ENCODE data around the gene RCAN1. TPM values are rescaled to one million over a fixed set of nuclear protein-coding genes. Genes with fewer than 3 reads are reported as not detected.

The RCAN1 gene
- total and polyA plus RNA-seq, 2 of the 4 experiments (the other 2 are of a cell fraction): 53.5 to 175 TPM

DNA sequence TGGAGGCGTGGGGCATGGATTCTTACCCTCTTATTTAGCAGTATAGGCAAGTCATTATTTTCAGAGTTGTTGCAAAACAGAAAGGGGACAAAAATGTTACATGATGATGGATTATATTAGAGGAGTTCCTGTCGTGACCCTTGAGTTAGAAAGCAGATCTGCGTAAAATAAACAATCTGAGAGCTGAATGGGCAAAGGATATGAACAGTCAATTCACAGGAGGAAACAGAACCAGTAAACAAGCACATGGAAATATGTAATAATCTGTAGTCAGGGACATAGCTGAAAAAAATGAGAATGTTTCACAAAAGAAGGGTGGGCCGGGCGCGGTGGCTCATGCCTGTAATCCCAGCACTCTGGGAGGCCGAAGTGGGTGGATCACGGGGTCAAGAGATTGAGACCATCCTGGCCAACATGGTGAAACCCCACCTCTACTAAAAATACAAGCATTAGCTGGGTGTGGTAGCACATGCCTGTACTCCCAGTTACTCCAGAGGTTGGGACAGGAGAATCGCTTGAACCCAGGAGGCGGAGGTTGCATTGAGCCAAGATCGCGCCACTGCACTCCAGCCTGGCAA lies 20.9 kb downstream of the RCAN1 start:
- intact Hi-C loops (cut with micrococcal nuclease) (no loop called here), dilution Hi-C loops (cut with HindIII; ENCODE audit: low sequenced_read_pairs, unreplicated experiment) (no loop called here), in situ Hi-C loops (cut with MboI; ENCODE audit: low sequenced_read_pairs) (no loop called here)
- peaks cover 20 to 23% of the 10 kb centered on the region in 2 experiments; a peak in 3 of 4 replicates for H3K79me1 ChIP-seq (ENCODE audit: low read depth in 1 of 2, low read length in 2 of 2)
- H3K4ac ChIP-seq (ENCODE audit: low read depth, low read length): no peak overlapping the region
- H3K9me3 ChIP-seq (ENCODE audit: control insufficient read depth, insufficient read depth, low read length): no peaks in the 10 kb centered on the region
- no peak overlapping the region for H4K5ac ChIP-seq (ENCODE audit: low read depth, low read length)
- BruUV-seq (replicated peaks): no TSS peak
- no CpG with 5 or more reads among the region's 12 CpGs for WGBS, 2 experiments (ENCODE audit: extremely low coverage in 2 of 2, insufficient read length in 1 of 2)
- no peak overlapping the region for H2BK5ac ChIP-seq (ENCODE audit: low read depth, low read length, poor library complexity, severe bottlenecking)
- no peak overlapping the region for H3K56ac ChIP-seq (ENCODE audit: extremely low read depth, insufficient read depth, low read length)
- no peak overlapping the region for H4K8ac ChIP-seq (ENCODE audit: low read depth in 2 of 2, low read length in 2 of 2)
- H3K9ac ChIP-seq (ENCODE audit: low read depth, low read length): no peak overlapping the region
- no peak overlapping the region for H3K23ac ChIP-seq (ENCODE audit: low read depth, low read length)
- H4K20me1 ChIP-seq (ENCODE audit: insufficient read depth, low read length): no peaks in the 10 kb centered on the region
- no peak overlapping the region for H3K4me2 ChIP-seq (ENCODE audit: low read depth, low read length)
- H3K36me3 ChIP-seq (ENCODE audit: control insufficient read depth, insufficient read depth, low read length): no peaks in the 10 kb centered on the region
- DNase-seq (no peak), ATAC-seq (ENCODE audit: low read depth) (no peak)
- H2AFZ ChIP-seq (replicated peaks; ENCODE audit: low read length, poor library complexity): no peak overlapping the region
- peaks cover 6% of the 10 kb centered on the region; the same call in 1 of the 2 replicates for H3K4me1 ChIP-seq (ENCODE audit: control insufficient read depth, insufficient read depth, low read length)
- H4K91ac ChIP-seq (ENCODE audit: insufficient read depth, low read depth, low read length): no peak overlapping the region
- ChIA-PET POLR2A (ENCODE audit: unreplicated experiment) (no interaction called here), CTCF (interaction anchor here (1.0 kb wide), 1 partner anchor 83 kb away, joined by 4 read pairs; no protein-coding TSS in a partner anchor)
- TF ChIP-seq CHD1 (IDR thresholded peaks at IDR 0.05; ENCODE audit: low read depth, low read length) (no peak), FOS (IDR thresholded peaks at IDR 0.05; ENCODE audit: low read depth, low read length) (no peak), RFX5 (IDR thresholded peaks at IDR 0.05; ENCODE audit: low read depth, low read length) (no peak), SMC3 (IDR thresholded peaks at IDR 0.05; ENCODE audit: low read depth, low read length) (no peak), MXI1 (IDR thresholded peaks at IDR 0.05; ENCODE audit: borderline replicate concordance, low read depth, low read length) (no peak), NFE2L2 (IDR thresholded peaks at IDR 0.05; ENCODE audit: low read depth, low read length) (no peak), RAD21 (IDR thresholded peaks at IDR 0.05; ENCODE audit: low read length) (no peak), BHLHE40 (IDR thresholded peaks at IDR 0.05; ENCODE audit: low read depth, low read length) (no peak), CEBPB (IDR thresholded peaks at IDR 0.05; ENCODE audit: low read depth, low read length) (no peak), MAZ (IDR thresholded peaks at IDR 0.05; ENCODE audit: borderline replicate concordance, low read depth, low read length) (no peak), MAFK (IDR thresholded peaks at IDR 0.05; ENCODE audit: low read depth, low read length) (no peak), RCOR1 (IDR thresholded peaks at IDR 0.05; ENCODE audit: insufficient replicate concordance, low read length) (no peak)
- TF ChIP-seq, protein P1, sequence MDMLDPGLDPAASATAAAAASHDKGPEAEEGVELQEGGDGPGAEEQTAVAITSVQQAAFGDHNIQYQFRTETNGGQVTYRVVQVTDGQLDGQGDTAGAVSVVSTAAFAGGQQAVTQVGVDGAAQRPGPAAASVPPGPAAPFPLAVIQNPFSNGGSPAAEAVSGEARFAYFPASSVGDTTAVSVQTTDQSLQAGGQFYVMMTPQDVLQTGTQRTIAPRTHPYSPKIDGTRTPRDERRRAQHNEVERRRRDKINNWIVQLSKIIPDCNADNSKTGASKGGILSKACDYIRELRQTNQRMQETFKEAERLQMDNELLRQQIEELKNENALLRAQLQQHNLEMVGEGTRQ (IDR thresholded peaks at IDR 0.05; ENCODE audit: low read depth, low read length): no peak
- TF ChIP-seq, protein P2, sequence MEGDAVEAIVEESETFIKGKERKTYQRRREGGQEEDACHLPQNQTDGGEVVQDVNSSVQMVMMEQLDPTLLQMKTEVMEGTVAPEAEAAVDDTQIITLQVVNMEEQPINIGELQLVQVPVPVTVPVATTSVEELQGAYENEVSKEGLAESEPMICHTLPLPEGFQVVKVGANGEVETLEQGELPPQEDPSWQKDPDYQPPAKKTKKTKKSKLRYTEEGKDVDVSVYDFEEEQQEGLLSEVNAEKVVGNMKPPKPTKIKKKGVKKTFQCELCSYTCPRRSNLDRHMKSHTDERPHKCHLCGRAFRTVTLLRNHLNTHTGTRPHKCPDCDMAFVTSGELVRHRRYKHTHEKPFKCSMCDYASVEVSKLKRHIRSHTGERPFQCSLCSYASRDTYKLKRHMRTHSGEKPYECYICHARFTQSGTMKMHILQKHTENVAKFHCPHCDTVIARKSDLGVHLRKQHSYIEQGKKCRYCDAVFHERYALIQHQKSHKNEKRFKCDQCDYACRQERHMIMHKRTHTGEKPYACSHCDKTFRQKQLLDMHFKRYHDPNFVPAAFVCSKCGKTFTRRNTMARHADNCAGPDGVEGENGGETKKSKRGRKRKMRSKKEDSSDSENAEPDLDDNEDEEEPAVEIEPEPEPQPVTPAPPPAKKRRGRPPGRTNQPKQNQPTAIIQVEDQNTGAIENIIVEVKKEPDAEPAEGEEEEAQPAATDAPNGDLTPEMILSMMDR (conservative IDR thresholded peaks at IDR 0.05; ENCODE audit: low read depth, low read length): no peak
- TF ChIP-seq, protein P3, sequence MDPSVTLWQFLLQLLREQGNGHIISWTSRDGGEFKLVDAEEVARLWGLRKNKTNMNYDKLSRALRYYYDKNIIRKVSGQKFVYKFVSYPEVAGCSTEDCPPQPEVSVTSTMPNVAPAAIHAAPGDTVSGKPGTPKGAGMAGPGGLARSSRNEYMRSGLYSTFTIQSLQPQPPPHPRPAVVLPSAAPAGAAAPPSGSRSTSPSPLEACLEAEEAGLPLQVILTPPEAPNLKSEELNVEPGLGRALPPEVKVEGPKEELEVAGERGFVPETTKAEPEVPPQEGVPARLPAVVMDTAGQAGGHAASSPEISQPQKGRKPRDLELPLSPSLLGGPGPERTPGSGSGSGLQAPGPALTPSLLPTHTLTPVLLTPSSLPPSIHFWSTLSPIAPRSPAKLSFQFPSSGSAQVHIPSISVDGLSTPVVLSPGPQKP (IDR thresholded peaks at IDR 0.05; ENCODE audit: borderline replicate concordance, low read depth, low read length): no peak
- peaks cover 8% of the 10 kb centered on the region; the same call in 1 of the 2 replicates for H3K9me1 ChIP-seq (ENCODE audit: insufficient read depth, low read length)
- no peak overlapping the region for H2AK9ac ChIP-seq (replicated peaks; ENCODE audit: low read depth, low read length, poor library complexity)
- no peak overlapping the region for H2BK15ac ChIP-seq (ENCODE audit: low read depth, low read length)
- H3K18ac ChIP-seq (ENCODE audit: low read depth, low read length): no peak overlapping the region
- H2BK120ac ChIP-seq (ENCODE audit: low read depth, low read length): no peak overlapping the region
- H2AK5ac ChIP-seq (ENCODE audit: low read depth, low read length): no peak overlapping the region
- no peaks in the 10 kb centered on the region for H3K27me3 ChIP-seq (ENCODE audit: control insufficient read depth, insufficient read depth, low read length)
- no peak overlapping the region for H3K14ac ChIP-seq (replicated peaks; ENCODE audit: low read depth, low read length)
- no peak overlapping the region for H3K27ac ChIP-seq (ENCODE audit: insufficient read depth, low read length)
- H2BK20ac ChIP-seq (ENCODE audit: low read depth, low read length): no peak overlapping the region
- H3K4me3 ChIP-seq (ENCODE audit: insufficient read depth, low read depth, low read length): no peak overlapping the region

All from IMR-90 (cell line).